K562 (cell line): ENCODE data around the gene DOCK8. TPM values are rescaled to one million over a fixed set of nuclear protein-coding genes. Genes with fewer than 3 reads are reported as not detected.

ENCODE experiments used
- C11orf30 ChIP-seq: fragments of 450-650 bp; IDR thresholded peaks from 2 replicates; pipeline ENCODE4 v1.6.1; 2016; ENCODE audit warnings: low read depth, mild to moderate bottlenecking
- EWSR1 ChIP-seq: fragments of 450-650 bp; IDR thresholded peaks from 2 replicates; pipeline ENCODE4 v1.6.1; 2018; ENCODE audit warnings: borderline replicate concordance, mild to moderate bottlenecking, low read depth, moderate library complexity; ENCODE audit not compliant: partially characterized antibody
- FOXK2 ChIP-seq, 2 experiments: fragments of 450-650 bp; IDR thresholded peaks in 1 of 2; conservative IDR thresholded peaks in 1 of 2; 2 replicates each; pipeline ENCODE4 v1.6.1; 2016; ENCODE audit warnings: low read depth in 2 of 2, mild to moderate bottlenecking in 1 of 2
- JUND ChIP-seq, 2 experiments: IDR thresholded peaks; 2 replicates in 1 of 2; 3 replicates in 1 of 2; pipeline ENCODE4 v1.6.1; 2011; ENCODE audit warnings: borderline replicate concordance in 2 of 2, low read depth in 2 of 2, low read length in 2 of 2, improper control_type of control experiment in 1 of 2, missing biosample characterization in 1 of 2, missing genetic modification characterization in 1 of 2, missing genetic modification reagents in 1 of 2
- MCM5 ChIP-seq: fragments of 450-650 bp; IDR thresholded peaks from 2 replicates; pipeline ENCODE4 v1.6.1; 2016; ENCODE audit warnings: low read depth
- PBX2 ChIP-seq, 2 experiments: IDR thresholded peaks in 1 of 2; conservative IDR thresholded peaks in 1 of 2; 2 replicates each; pipeline ENCODE4 v1.6.1; 2016; ENCODE audit warnings: low read depth in 2 of 2, mild to moderate bottlenecking in 1 of 2, missing compliant biosample characterization in 1 of 2, missing genetic modification characterization in 1 of 2, moderate library complexity in 1 of 2
- PKNOX1 ChIP-seq: fragments of 450-650 bp; IDR thresholded peaks from 2 replicates; pipeline ENCODE4 v1.6.1; 2016
- PREB ChIP-seq: sonication (generic); formaldehyde crosslinking; IDR thresholded peaks from 2 replicates; pipeline ENCODE4 v1.8.1; 2023; ENCODE audit warnings: mild to moderate bottlenecking, missing genetic modification reagents
- RREB1 ChIP-seq: fragments of 250-450 bp; sonication (Bioruptor Pico); IDR thresholded peaks from 2 replicates; pipeline ENCODE4 v1.4.0; 2020
- TAL1 ChIP-seq: fragments of 450-650 bp; IDR thresholded peaks from 2 replicates; pipeline ENCODE4 v1.6.1; 2016; ENCODE audit warnings: mild to moderate bottlenecking
- TCF3 ChIP-seq: sonication (generic); formaldehyde crosslinking; IDR thresholded peaks from 2 replicates; pipeline ENCODE4 v1.4.0; 2020; ENCODE audit warnings: mild to moderate bottlenecking, missing genetic modification reagents
- ZFP36 ChIP-seq: fragments of 150-350 bp; IDR thresholded peaks from 2 replicates; pipeline ENCODE4 v1.6.1; 2018; ENCODE audit warnings: low read length, low read depth; ENCODE audit not compliant: partially characterized antibody
- ZSCAN29 ChIP-seq: fragments of 450-650 bp; IDR thresholded peaks from 2 replicates; pipeline ENCODE4 v1.6.1; 2017
- polyA plus RNA-seq, 8 experiments: library from polyadenylated mRNA; depleted of rRNA in 4 of 8; stranded (reverse) in 5 of 8; unstranded in 3 of 8; fragments of >200 nt; fragmentation: Nextera tagmentation in 2 of 8; fragmentation: Illumina TruSeq in 1 of 8; extraction: Ambion mirVana in 2 of 8; extraction: Trizol in 1 of 8; gene quantifications; 2 replicates each; pipeline versions ENCODE4 v1.2.1 to v1.2.3, GENCODE V29; 2011 to 2014; ENCODE audit warnings: inconsistent platforms in 1 of 8, missing spikeins in 1 of 8
- total RNA-seq, 7 experiments: library from RNA; depleted of rRNA in 6 of 7; stranded (reverse); fragments of >200 nt in 6 of 7; fragmentation: Illumina TruSeq in 2 of 7; extraction: Trizol in 2 of 7; gene quantifications; 2 replicates each; pipeline versions ENCODE4 v1.2.1 to v1.2.3, GENCODE V29; 2011 to 2021; ENCODE audit warnings: low replicate concordance in 1 of 7

The DOCK8 gene
- total and polyA plus RNA-seq, 9 of the 15 experiments (the other 6 are each of a cell fraction or from before 2014, with no cell fraction given) = 14.4 to 53.8 (median 25.1) TPM

- TF ChIP-seq PKNOX1 = peak; percentile 60
- TF ChIP-seq PBX2 (CRISPR knock-in tag; IDR thresholded peaks at IDR 0.05; ENCODE audit: low read depth) = no peak
- TF ChIP-seq PBX2 (tag; conservative IDR thresholded peaks at IDR 0.05; ENCODE audit: low read depth) = peak; percentile 74
- TF ChIP-seq PREB (CRISPR knock-in tag) = no peak
- no peak for TF ChIP-seq EWSR1
- peak; percentile 67 for TF ChIP-seq TCF3 (CRISPR knock-in tag)
- TF ChIP-seq MCM5 = no peak
- no peak for TF ChIP-seq ZFP36
- TF ChIP-seq ZSCAN29 = no peak
- no peak for TF ChIP-seq RREB1 (CRISPR knock-in tag)
- peak; percentile 33; the same call in 1 of the 2 replicates for TF ChIP-seq JUND (IDR thresholded peaks at IDR 0.05; ENCODE audit: borderline replicate concordance, low read depth, low read length)
- peak; percentile 32; the same call in 1 of the 3 replicates for TF ChIP-seq JUND (tag; IDR thresholded peaks at IDR 0.05; ENCODE audit: borderline replicate concordance, low read depth, low read length)
- TF ChIP-seq FOXK2 (conservative IDR thresholded peaks at IDR 0.05 in 1 of 2, IDR thresholded peaks at IDR 0.05 in 1 of 2; ENCODE audit: low read depth in 2 of 2) = peak in 1 of 2 experiments; percentile 55; a peak in 2 of 4 replicates
- TF ChIP-seq C11orf30 = 0 out of 2 replicates have a peak, but pooled peaks have one; percentile 5
- peak; percentile 63 for TF ChIP-seq TAL1
Measured at GRCh38 chr9:371349-371748, 156.7 kb downstream of the DOCK8 start (continued).
